HEK293 (cell line): ENCODE measurements around the gene LCE3C.

ENCODE experiments used
- CTCF ChIA-PET: fragments of 350-600 bp; formaldehyde crosslinking; extraction: SDS; loops from one replicate; lab custom pipeline; 2021; ENCODE audit warnings: antibody characterized with exemption; lab: Yijun Ruan, JAX
- POLR2A ChIA-PET: fragments of 300-600 bp; formaldehyde crosslinking; extraction: SDS; loops from one replicate; lab custom pipeline; 2020; ENCODE audit warnings: antibody characterized with exemption, inconsistent platforms; lab: Yijun Ruan, JAX
- H3K27ac ChIP-seq: fragments of 200-500 bp; sonication (Bioruptor generic); 2 replicates; pipeline ENCODE4 v1.5.1; 2014; ENCODE audit warnings: low read depth, low read length, control low read depth, inconsistent platforms; ENCODE audit errors: extremely low read depth
- H3K36me3 ChIP-seq, 2 experiments: fragments of 200-500 bp in 1 of 2; sonication (Bioruptor generic) in 1 of 2; 1 replicate in 1 of 2; 2 replicates in 1 of 2; pipeline ENCODE4 v1.5.1; 2014 to 2017; ENCODE audit warnings: inconsistent platforms in 2 of 2, low read length in 2 of 2; ENCODE audit not compliant: control insufficient read depth in 2 of 2, insufficient read depth in 1 of 2
- H3K4me1 ChIP-seq: fragments of 200-500 bp; sonication (Bioruptor generic); 2 replicates; pipeline ENCODE4 v1.5.1; 2014; ENCODE audit warnings: mild to moderate bottlenecking, low read length, inconsistent platforms; ENCODE audit not compliant: control insufficient read depth, insufficient read depth
- H3K4me3 ChIP-seq: 2 replicates; pipeline ENCODE4 v1.5.1; 2011; ENCODE audit warnings: low read depth, mild to moderate bottlenecking, control low read depth, low read length, moderate library complexity
- H3K9me3 ChIP-seq: fragments of 200-500 bp; sonication (Bioruptor generic); 2 replicates; pipeline ENCODE4 v1.5.1; 2014; ENCODE audit warnings: low read depth, low read length, inconsistent platforms; ENCODE audit not compliant: control insufficient read depth, insufficient read depth
- ELK4 ChIP-seq: IDR thresholded peaks from 2 replicates; pipeline ENCODE4 v1.6.1; 2011; ENCODE audit warnings: mild to moderate bottlenecking, low read depth, low read length, borderline replicate concordance
- HOXA7 ChIP-seq: sonication (generic); formaldehyde crosslinking; IDR thresholded peaks from 2 replicates; pipeline ENCODE4 v1.8.1; 2022; ENCODE audit warnings: missing genetic modification reagents, borderline replicate concordance
- IKZF3 ChIP-seq: fragments of 450-650 bp; IDR thresholded peaks from 2 replicates; pipeline ENCODE4 v1.5.0; 2018; ENCODE audit warnings: missing biosample characterization, mild to moderate bottlenecking, missing genetic modification characterization, moderate library complexity
- WT1 ChIP-seq: fragments of 450-650 bp; formaldehyde crosslinking; IDR thresholded peaks from 2 replicates; pipeline ENCODE4 v1.5.1; 2016; ENCODE audit warnings: missing biosample characterization, missing genetic modification characterization
- ZBTB11 ChIP-seq: fragments of 450-650 bp; formaldehyde crosslinking; conservative IDR thresholded peaks from 2 replicates; pipeline ENCODE4 v1.5.1; 2016; ENCODE audit warnings: low read depth, missing biosample characterization, missing genetic modification characterization
- ZBTB48 ChIP-seq: fragments of 450-650 bp; formaldehyde crosslinking; IDR thresholded peaks from 2 replicates; pipeline ENCODE4 v1.5.1; 2016; ENCODE audit warnings: missing biosample characterization, missing genetic modification characterization
- ZFHX2 ChIP-seq: fragments of 450-650 bp; formaldehyde crosslinking; conservative IDR thresholded peaks from 2 replicates; pipeline ENCODE4 v1.5.1; 2016; ENCODE audit warnings: missing biosample characterization, missing genetic modification characterization
- ZNF146 ChIP-seq: fragments of 450-650 bp; formaldehyde crosslinking; IDR thresholded peaks from 2 replicates; pipeline ENCODE4 v1.5.1; 2016; ENCODE audit warnings: missing biosample characterization, missing genetic modification characterization
- ZNF148 ChIP-seq: fragments of 450-650 bp; formaldehyde crosslinking; IDR thresholded peaks from 2 replicates; pipeline ENCODE4 v1.5.0; 2017; ENCODE audit warnings: missing biosample characterization, missing genetic modification characterization, borderline replicate concordance
- ZNF174 ChIP-seq: fragments of 450-650 bp; formaldehyde crosslinking; IDR thresholded peaks from 2 replicates; pipeline ENCODE4 v1.5.0; 2017; ENCODE audit warnings: missing biosample characterization, mild to moderate bottlenecking, missing genetic modification characterization
- ZNF274 ChIP-seq, 2 experiments: fragments of 200-500 bp in 1 of 2; fragments of 450-650 bp in 1 of 2; sonication (Bioruptor generic) in 1 of 2; formaldehyde crosslinking in 1 of 2; IDR thresholded peaks; 2 replicates each; pipeline versions ENCODE4 v1.5.1 to v1.6.1; 2014 to 2016; ENCODE audit warnings: borderline replicate concordance in 1 of 2, inconsistent platforms in 1 of 2, low read length in 1 of 2, missing biosample characterization in 1 of 2, missing genetic modification characterization in 1 of 2
- ZNF324 ChIP-seq: fragments of 450-650 bp; formaldehyde crosslinking; IDR thresholded peaks from 2 replicates; pipeline ENCODE4 v1.5.1; 2016; ENCODE audit warnings: missing biosample characterization, missing genetic modification characterization
- ZNF362 ChIP-seq: fragments of 450-650 bp; formaldehyde crosslinking; IDR thresholded peaks from 2 replicates; pipeline ENCODE4 v1.5.1; 2016; ENCODE audit warnings: missing biosample characterization, missing genetic modification characterization
- ZNF48 ChIP-seq: fragments of 450-650 bp; formaldehyde crosslinking; IDR thresholded peaks from 2 replicates; pipeline ENCODE4 v1.5.1; 2016; ENCODE audit warnings: missing biosample characterization, missing genetic modification characterization
- ZNF560 ChIP-seq: fragments of 450-650 bp; formaldehyde crosslinking; IDR thresholded peaks from 2 replicates; pipeline ENCODE4 v1.5.1; 2017; ENCODE audit warnings: missing biosample characterization, missing genetic modification characterization, borderline replicate concordance
- ZNF660 ChIP-seq: fragments of 450-650 bp; IDR thresholded peaks from 2 replicates; pipeline ENCODE4 v1.5.1; 2018; ENCODE audit warnings: missing biosample characterization, mild to moderate bottlenecking, missing genetic modification characterization
- ZNF843 ChIP-seq: fragments of 450-650 bp; formaldehyde crosslinking; IDR thresholded peaks from 2 replicates; pipeline ENCODE4 v1.5.1; 2016; ENCODE audit warnings: missing biosample characterization, missing genetic modification characterization
- ZSCAN18 ChIP-seq: fragments of 450-650 bp; formaldehyde crosslinking; IDR thresholded peaks from 2 replicates; pipeline ENCODE4 v1.5.1; 2016; ENCODE audit warnings: missing biosample characterization, missing genetic modification characterization
- ZSCAN5A ChIP-seq: fragments of 450-650 bp; formaldehyde crosslinking; IDR thresholded peaks from 2 replicates; pipeline ENCODE4 v1.5.1; 2016; ENCODE audit warnings: missing biosample characterization, missing genetic modification characterization

Gene LCE3C

GRCh38 chr1:152565535-152566215 lies 34.4 kb upstream of the LCE3C start:
- Histone ChIP-seq H3K27ac (no peak overlapping the region), H3K36me3 (no peaks in the 10 kb centered on the region), H3K9me3 (no peaks in the 10 kb centered on the region), H3K4me3 (no peak overlapping the region), H3K4me1 (no peaks in the 10 kb centered on the region)
- POLR2A ChIA-PET = no interaction called here
- no peak for TF ChIP-seq ELK4
- CTCF ChIA-PET = no interaction called here

- TF ChIP-seq ZFHX2 (tag by site-specific recombination) = no peak
- no peaks in the 10 kb centered on the region for H3K36me3 ChIP-seq
- no peak within 1 kb of the TSS for H3K27ac ChIP-seq
- POLR2A ChIA-PET = no interaction called here
- H3K4me3 ChIP-seq = no peak within 1 kb of the TSS
- H3K9me3 ChIP-seq = no peaks in the 10 kb centered on the region
- CTCF ChIA-PET = no interaction called here
- H3K4me1 ChIP-seq = no peaks in the 10 kb centered on the region
Observed at GRCh38 chr1:152566681-152567080, 33.4 kb upstream of the LCE3C start, which contains the start of gene LCE3E. Gene LCE3E (minus strand): TSS chr1:152566780. CDS start chr1:152566208, 572 bp downstream.

GRCh38 chr1:152577168-152577567 lies 22.9 kb upstream of the LCE3C start:
- ChIA-PET CTCF (no interaction called here), POLR2A (no interaction called here)
- no peaks in the 10 kb centered on the region for H3K9me3 ChIP-seq
- no peaks in the 10 kb centered on the region for H3K36me3 ChIP-seq
- no peak overlapping the region for H3K4me3 ChIP-seq
- TF ChIP-seq ZNF660 (no peak), ZNF48 (no peak), ZSCAN5A (tag by site-specific recombination) (no peak), WT1 (tag by site-specific recombination) (no peak), HOXA7 (no peak), ZNF148 (tag by site-specific recombination) (no peak), ZBTB11 (tag by site-specific recombination) (no peak), ZSCAN18 (tag by site-specific recombination) (no peak), ZNF843 (tag by site-specific recombination) (no peak), ZNF324 (no peak), ZNF362 (no peak), ZBTB48 (tag by site-specific recombination) (no peak), ZNF146 (tag by site-specific recombination) (no peak), ZNF560 (tag by site-specific recombination) (no peak), IKZF3 (tag by site-specific recombination) (no peak), ZNF174 (tag by site-specific recombination) (no peak), ZNF274 (IDR thresholded peaks at IDR 0.05; ENCODE audit: low read length) (no peak), ZNF274 (tag by site-specific recombination; IDR thresholded peaks at IDR 0.05; ENCODE audit: borderline replicate concordance) (no peak)
- H3K27ac ChIP-seq = no peak overlapping the region
- no peaks in the 10 kb centered on the region for H3K4me1 ChIP-seq
